ENCODE results near the gene PAX4.

- TF ChIP-seq CTCF (IDR thresholded peaks at IDR 0.05 in 2 of 3, conservative IDR thresholded peaks at IDR 0.05 in 1 of 3; ENCODE audit: borderline replicate concordance in 1 of 3, insufficient read depth in 1 of 3, low read depth in 2 of 3, low read length in 2 of 3) (no peak), RAD21 (IDR thresholded peaks at IDR 0.05; ENCODE audit: low read depth) (no peak), SRF (IDR thresholded peaks at IDR 0.05; ENCODE audit: low read depth) (no peak)
Observed at GRCh38 chr7:127591189-127591588, 26.8 kb downstream of the PAX4 start.

Measured in HCT116 (cell line).